ENCODE data around the gene SHANK2.

- TF ChIP-seq, protein P1, sequence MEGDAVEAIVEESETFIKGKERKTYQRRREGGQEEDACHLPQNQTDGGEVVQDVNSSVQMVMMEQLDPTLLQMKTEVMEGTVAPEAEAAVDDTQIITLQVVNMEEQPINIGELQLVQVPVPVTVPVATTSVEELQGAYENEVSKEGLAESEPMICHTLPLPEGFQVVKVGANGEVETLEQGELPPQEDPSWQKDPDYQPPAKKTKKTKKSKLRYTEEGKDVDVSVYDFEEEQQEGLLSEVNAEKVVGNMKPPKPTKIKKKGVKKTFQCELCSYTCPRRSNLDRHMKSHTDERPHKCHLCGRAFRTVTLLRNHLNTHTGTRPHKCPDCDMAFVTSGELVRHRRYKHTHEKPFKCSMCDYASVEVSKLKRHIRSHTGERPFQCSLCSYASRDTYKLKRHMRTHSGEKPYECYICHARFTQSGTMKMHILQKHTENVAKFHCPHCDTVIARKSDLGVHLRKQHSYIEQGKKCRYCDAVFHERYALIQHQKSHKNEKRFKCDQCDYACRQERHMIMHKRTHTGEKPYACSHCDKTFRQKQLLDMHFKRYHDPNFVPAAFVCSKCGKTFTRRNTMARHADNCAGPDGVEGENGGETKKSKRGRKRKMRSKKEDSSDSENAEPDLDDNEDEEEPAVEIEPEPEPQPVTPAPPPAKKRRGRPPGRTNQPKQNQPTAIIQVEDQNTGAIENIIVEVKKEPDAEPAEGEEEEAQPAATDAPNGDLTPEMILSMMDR (IDR thresholded peaks at IDR 0.05; ENCODE audit: poor library complexity, severe bottlenecking): no peak
- TF ChIP-seq EP300 (conservative IDR thresholded peaks at IDR 0.05; ENCODE audit: poor library complexity, severe bottlenecking) (no peak), RAD21 (conservative IDR thresholded peaks at IDR 0.05) (no peak), EZH2 (IDR thresholded peaks at IDR 0.05; ENCODE audit: borderline replicate concordance, insufficient read depth, low read length, poor library complexity, severe bottlenecking) (no peak), POLR2AphosphoS5 (IDR thresholded peaks at IDR 0.05) (no peak), REST (IDR thresholded peaks at IDR 0.05; ENCODE audit: borderline replicate concordance) (no peak), TAF1 (IDR thresholded peaks at IDR 0.05; ENCODE audit: low read depth) (no peak), MXI1 (conservative IDR thresholded peaks at IDR 0.05; ENCODE audit: poor library complexity, severe bottlenecking) (no peak)
Observed at GRCh38 chr11:71249301-71249700, 3.1 kb downstream of the SHANK2 start.
